Keratinocyte (primary cell): Measurements from ENCODE around the gene ASPSCR1. TPM values are rescaled to one million over a fixed set of nuclear protein-coding genes. Genes with fewer than 3 reads are reported as not detected.

Source experiments
- DNase-seq: peaks from one replicate; pipeline ENCODE4 v3.0.0-alpha.2; 2011; ENCODE audit warnings: low read depth, missing footprints, low spot score
- FAIRE-seq: peaks from 2 replicates; lab custom pipeline; 2011; peaks lifted over from hg19 to GRCh38; lab: Jason Lieb, UNC
- H2AFZ ChIP-seq: 2 replicates; pipeline ENCODE4 v1.6.0; 2012; ENCODE audit warnings: low read length, control low read depth, inconsistent platforms; ENCODE audit not compliant: control insufficient read depth
- H3K27ac ChIP-seq: 2 replicates; pipeline ENCODE4 v1.5.1; 2011; ENCODE audit warnings: low read length; ENCODE audit not compliant: control insufficient read depth, insufficient read depth
- H3K27me3 ChIP-seq: 3 replicates; pipeline ENCODE4 v1.6.0; 2011; ENCODE audit warnings: low read length; ENCODE audit not compliant: control insufficient read depth, insufficient read depth; ENCODE audit errors: extremely low read depth
- H3K36me3 ChIP-seq, 2 experiments: 2 replicates in 1 of 2; 3 replicates in 1 of 2; pipeline ENCODE4 v1.5.1; 2011; ENCODE audit warnings: low read length in 2 of 2, mild to moderate bottlenecking in 1 of 2; ENCODE audit not compliant: control insufficient read depth in 2 of 2, insufficient read depth in 2 of 2; ENCODE audit errors: extremely low read depth in 1 of 2
- H3K4me1 ChIP-seq: 3 replicates; pipeline ENCODE4 v1.5.1; 2011; ENCODE audit warnings: low read length; ENCODE audit not compliant: control insufficient read depth, insufficient read depth; ENCODE audit errors: extremely low read depth
- H3K4me2 ChIP-seq: 3 replicates; pipeline ENCODE4 v1.6.0; 2011; ENCODE audit warnings: low read depth, low read length; ENCODE audit not compliant: control insufficient read depth, insufficient read depth; ENCODE audit errors: extremely low read depth
- H3K4me3 ChIP-seq, 3 experiments: fragments of 200-600 bp in 1 of 3; sonication (generic) in 1 of 3; 2 replicates in 2 of 3; 3 replicates in 1 of 3; pipeline ENCODE4 v1.5.1; 2011 to 2016; ENCODE audit warnings: low read length in 3 of 3, mild to moderate bottlenecking in 3 of 3, control low read depth in 2 of 3, inconsistent platforms in 1 of 3, low read depth in 1 of 3, mixed read lengths in 1 of 3, mixed run types in 1 of 3, moderate library complexity in 1 of 3; ENCODE audit not compliant: control insufficient read depth in 2 of 3, insufficient read depth in 2 of 3; ENCODE audit errors: extremely low read depth in 1 of 3
- H3K79me2 ChIP-seq: 2 replicates; pipeline ENCODE4 v1.6.0; 2012; ENCODE audit warnings: low read length; ENCODE audit not compliant: control insufficient read depth, insufficient read depth
- H3K9ac ChIP-seq: 3 replicates; pipeline ENCODE4 v1.6.0; 2011; ENCODE audit warnings: low read length; ENCODE audit not compliant: control insufficient read depth, insufficient read depth; ENCODE audit errors: extremely low read depth
- H3K9me1 ChIP-seq: 3 replicates; pipeline ENCODE4 v1.6.0; 2011; ENCODE audit warnings: low read length; ENCODE audit not compliant: control insufficient read depth, insufficient read depth; ENCODE audit errors: extremely low read depth
- H3K9me3 ChIP-seq: 2 replicates; pipeline ENCODE4 v1.5.1; 2012; ENCODE audit warnings: low read depth, low read length; ENCODE audit not compliant: control insufficient read depth
- H4K20me1 ChIP-seq: 3 replicates; pipeline ENCODE4 v1.6.0; 2011; ENCODE audit warnings: low read length; ENCODE audit not compliant: control insufficient read depth, insufficient read depth; ENCODE audit errors: extremely low read depth
- CTCF ChIP-seq, 3 experiments: IDR thresholded peaks in 1 of 3; conservative IDR thresholded peaks in 1 of 3; optimal IDR thresholded peaks in 1 of 3; 2 replicates in 2 of 3; 3 replicates in 1 of 3; pipeline versions ENCODE3 to v1.5.1; 2011; ENCODE audit warnings: low read length in 3 of 3, mild to moderate bottlenecking in 3 of 3, moderate library complexity in 2 of 3, control low read depth in 1 of 3, inconsistent platforms in 1 of 3; ENCODE audit not compliant: insufficient read depth in 2 of 3; ENCODE audit errors: extremely low read depth in 1 of 3
- EZH2 ChIP-seq: IDR thresholded peaks from one replicate; pipeline ENCODE4 v1.6.1; 2012; ENCODE audit warnings: inconsistent platforms, mild to moderate bottlenecking, low read length, moderate library complexity
- dilution Hi-C: fragments of 300-500 bp; cut with MboI; formaldehyde crosslinking; loops from one replicate; pipeline ENCODE4 v1.7.0; 2020; ENCODE audit warnings: low sequenced_read_pairs; ENCODE audit not compliant: extremely low pct_ligation_motif_present
- polyA plus RNA-seq, 5 experiments: library from polyadenylated mRNA; depleted of rRNA in 3 of 5; stranded (reverse) in 3 of 5; stranded (forward) in 1 of 5; unstranded in 1 of 5; fragments of >200 nt; gene quantifications; 1 replicate in 1 of 5; 2 replicates in 3 of 5; 3 replicates in 1 of 5; pipeline versions ENCODE4 v1.2.1 to v1.2.3, GENCODE V29; 2011 to 2012; ENCODE audit warnings: missing spikeins in 2 of 5, low read depth in 1 of 5, low replicate concordance in 1 of 5

Gene ASPSCR1
- polyA plus RNA-seq, 1 donor (not counting 4 experiments of a cell fraction or from before 2014, with no cell fraction given), result 5.2 TPM

GRCh38 chr17:81940538-81941483 lies 36.6 kb upstream of the ASPSCR1 start:
- DNase-seq, result no peak
- no peak overlapping the region for H2AFZ ChIP-seq
- no peaks in the 10 kb centered on the region for H3K9me1 ChIP-seq
- H3K9ac ChIP-seq, result no peak overlapping the region
- no peaks in the 10 kb centered on the region for H4K20me1 ChIP-seq
- H3K79me2 ChIP-seq, result no peaks in the 10 kb centered on the region
- peaks cover 4% of the 10 kb centered on the region for H3K4me1 ChIP-seq
- no peak overlapping the region for H3K27ac ChIP-seq
- no peak for TF ChIP-seq EZH2
- TF ChIP-seq CTCF (optimal IDR thresholded peaks at IDR 0.05 in 1 of 3, IDR thresholded peaks at IDR 0.05 in 1 of 3, conservative IDR thresholded peaks at IDR 0.05 in 1 of 3; ENCODE audit: extremely low read depth in 1 of 3, insufficient read depth in 2 of 3, low read length in 3 of 3), result no peak
- dilution Hi-C loops, result no loop called here
- H3K9me3 ChIP-seq, result no peaks in the 10 kb centered on the region
- no peak for FAIRE-seq
- no peak overlapping the region for H3K4me3 ChIP-seq
- H3K36me3 ChIP-seq, result no peaks in the 10 kb centered on the region
- no peak overlapping the region for H3K4me2 ChIP-seq
- H3K27me3 ChIP-seq, result peaks cover 15% of the 10 kb centered on the region

- TF ChIP-seq EZH2 (no peak), CTCF (optimal IDR thresholded peaks at IDR 0.05 in 1 of 3, IDR thresholded peaks at IDR 0.05 in 1 of 3, conservative IDR thresholded peaks at IDR 0.05 in 1 of 3; ENCODE audit: extremely low read depth in 1 of 3, insufficient read depth in 2 of 3, low read length in 3 of 3) (no peak)
- H2AFZ ChIP-seq, result no peak overlapping the region
- no peak overlapping the region for H3K27ac ChIP-seq
- H3K4me1 ChIP-seq, result no peaks in the 10 kb centered on the region
- H3K9me1 ChIP-seq, result no peaks in the 10 kb centered on the region
- DNase-seq, result no peak
- no peak overlapping the region for H3K4me3 ChIP-seq
- no peaks in the 10 kb centered on the region for H3K9me3 ChIP-seq
- no peaks in the 10 kb centered on the region for H4K20me1 ChIP-seq
- H3K9ac ChIP-seq, result no peak overlapping the region
- dilution Hi-C loops, result no loop called here
- H3K4me2 ChIP-seq, result no peak overlapping the region
- H3K79me2 ChIP-seq, result no peaks in the 10 kb centered on the region
- no peak for FAIRE-seq
- peaks cover 16% of the 10 kb centered on the region for H3K27me3 ChIP-seq
- no peaks in the 10 kb centered on the region for H3K36me3 ChIP-seq
These were observed 35.8 kb upstream of the ASPSCR1 start for GRCh38 chr17:81941484-81942166.
